Measurements from ENCODE around the gene LAMA2. TPM values are rescaled to one million over a fixed set of nuclear protein-coding genes. Genes with fewer than 3 reads are reported as not detected.

The LAMA2 gene
- total RNA-seq, 1 experiment from 2014 or later = 4.2 TPM

GRCh38 chr6:128930321-128930720 is 47.4 kb downstream of the LAMA2 start:
- no peaks in the 10 kb centered on the region for H3K79me1 ChIP-seq (ENCODE audit: insufficient read depth, low read depth, low read length, poor library complexity, severe bottlenecking)
- no peaks in the 10 kb centered on the region for H3K4me1 Mint-ChIP-seq
- no peak for TF ChIP-seq CTCF (conservative IDR thresholded peaks at IDR 0.05)

More at GRCh38 chr6:128930321-128930720, 47.4 kb downstream of the LAMA2 start:
- no peaks in the 10 kb centered on the region for H3K4me1 ChIP-seq (ENCODE audit: insufficient read depth, low read length)
- no peaks in the 10 kb centered on the region for H3K79me2 ChIP-seq (ENCODE audit: insufficient read depth, low read length)
- Mint-ChIP-seq H3K27ac (no peak overlapping the region), H3K9me3 (no peaks in the 10 kb centered on the region), H3K4me3 (no peak overlapping the region), H3K27me3 (ENCODE audit: low read depth) (no peaks in the 10 kb centered on the region), H3K36me3 (ENCODE audit: insufficient read depth in 1 of 3, low read depth in 3 of 3) (no peaks in the 10 kb centered on the region)
- no peak overlapping the region for H2AK5ac ChIP-seq (ENCODE audit: insufficient read length, low read length)
- H3K9ac ChIP-seq (ENCODE audit: extremely low read depth, insufficient read length, low read length) = no peak overlapping the region
- no peak overlapping the region for H4K8ac ChIP-seq (replicated peaks; ENCODE audit: insufficient read length, low read depth, low read length)
- no peak overlapping the region for H3T11ph ChIP-seq (ENCODE audit: low read length)
- H4K5ac ChIP-seq (ENCODE audit: insufficient read length, low read depth, low read length) = no peak overlapping the region
- no peak overlapping the region for H2BK120ac ChIP-seq (ENCODE audit: low read depth, low read length, poor library complexity, severe bottlenecking)
- no peak overlapping the region for H3K56ac ChIP-seq (ENCODE audit: insufficient read length, low read depth, low read length)
- no CpG with 5 or more reads among the region's 5 CpGs for WGBS (ENCODE audit: extremely low coverage, insufficient read length, low lambda C conversion rate)
- no peak overlapping the region for H3K4me2 ChIP-seq (ENCODE audit: insufficient read depth, insufficient read length, low read length)
- no peak overlapping the region for H2BK5ac ChIP-seq (ENCODE audit: insufficient read length, low read length)
- H2AFZ ChIP-seq (ENCODE audit: low read length) = no peak overlapping the region
- no peak overlapping the region for H3K4ac ChIP-seq (ENCODE audit: low read depth, low read length)
- no peak overlapping the region for H3K27ac ChIP-seq (ENCODE audit: insufficient read length, low read depth, low read length)
- no peaks in the 10 kb centered on the region for H3K23me2 ChIP-seq (ENCODE audit: insufficient read length, low read depth, low read length, poor library complexity, severe bottlenecking)
- no peak overlapping the region for H3K23ac ChIP-seq (ENCODE audit: insufficient read length, low read depth, low read length)
- DNase-seq = no peak
- no peaks in the 10 kb centered on the region for H4K20me1 ChIP-seq (ENCODE audit: control insufficient read depth, insufficient read depth, insufficient read length)
- no peak overlapping the region for H3K14ac ChIP-seq (ENCODE audit: insufficient read depth, low read length)
- H4K91ac ChIP-seq (ENCODE audit: insufficient read length, low read depth, low read length) = no peak overlapping the region
- no peak overlapping the region for H3K18ac ChIP-seq (ENCODE audit: insufficient read length, low read depth, low read length)
- H2BK12ac ChIP-seq (ENCODE audit: insufficient read length, low read depth, low read length) = no peak overlapping the region
- H2BK20ac ChIP-seq (ENCODE audit: low read depth, low read length, poor library complexity, severe bottlenecking) = no peak overlapping the region
- no peaks in the 10 kb centered on the region for H3K27me3 ChIP-seq (ENCODE audit: insufficient read depth, low read length)
- H3K9me3 ChIP-seq (ENCODE audit: control insufficient read depth, low read depth, low read length) = no peaks in the 10 kb centered on the region
- H2BK15ac ChIP-seq (ENCODE audit: low read depth, low read length) = no peak overlapping the region
